Muscle layer of duodenum (tissue), 2 donors: ENCODE measurements around the gene CASS4.

Source experiments
- H3K27ac ChIP-seq: one replicate; pipeline ENCODE4 v1.7.0; 2013; ENCODE audit warnings: mild to moderate bottlenecking, low read length
- H3K27me3 ChIP-seq: one replicate; pipeline ENCODE4 v1.7.0; 2013; ENCODE audit warnings: low read depth, mild to moderate bottlenecking, control low read depth, low read length
- H3K36me3 ChIP-seq, 2 donors: one replicate each; pipeline ENCODE4 v1.7.0; 2013; ENCODE audit warnings: low read length in 2 of 2, control low read depth in 1 of 2, mild to moderate bottlenecking in 1 of 2; ENCODE audit not compliant: insufficient read depth in 2 of 2, control insufficient read depth in 1 of 2
- H3K4me1 ChIP-seq, 2 donors: one replicate each; pipeline ENCODE4 v1.7.0; 2013; ENCODE audit warnings: low read length in 2 of 2, mild to moderate bottlenecking in 2 of 2, control low read depth in 1 of 2, moderate library complexity in 1 of 2; ENCODE audit not compliant: insufficient read depth in 2 of 2, control insufficient read depth in 1 of 2
- H3K4me3 ChIP-seq, 2 donors: one replicate each; pipeline ENCODE4 v1.7.0; 2013; ENCODE audit warnings: low read length in 2 of 2, low read depth in 1 of 2, mild to moderate bottlenecking in 1 of 2
- H3K9me3 ChIP-seq, 2 donors: one replicate each; pipeline ENCODE4 v1.7.0; 2013; ENCODE audit warnings: low read length in 2 of 2, control low read depth in 1 of 2, mild to moderate bottlenecking in 1 of 2; ENCODE audit not compliant: control insufficient read depth in 1 of 2
- donor health status: healthy.

CASS4 gene

GRCh38 chr20:56423886-56424285, 11.8 kb downstream of the CASS4 start:
- Histone ChIP-seq H3K27me3 (no peaks in the 10 kb centered on the region), H3K4me1 (peaks cover 0 to 11% of the 10 kb centered on the region in 2 donors), H3K27ac (no peak overlapping the region), H3K9me3 (no peaks in the 10 kb centered on the region), H3K36me3 (no peaks in the 10 kb centered on the region), H3K4me3 (no peak overlapping the region)

DNA sequence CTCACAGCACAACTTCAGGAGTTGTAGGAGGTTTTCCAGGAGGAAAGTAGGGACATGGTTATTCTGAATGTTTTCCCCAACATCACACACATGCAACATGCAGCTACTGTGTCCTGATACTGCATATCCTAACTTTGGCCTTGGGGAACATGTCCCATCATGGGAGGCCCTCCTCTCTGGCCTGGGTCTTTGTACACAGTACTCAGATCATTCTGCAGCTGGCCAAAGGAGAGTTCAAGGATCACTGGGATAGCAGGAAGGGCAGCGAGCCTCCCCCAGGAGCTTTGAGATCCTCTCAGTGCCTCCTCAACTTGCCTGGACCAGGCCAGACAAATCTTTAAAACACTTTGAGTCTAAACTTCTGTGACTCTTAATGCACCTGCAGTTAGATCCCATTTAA, 12.9 kb downstream of the CASS4 start:
- no peak overlapping the region for H3K27ac ChIP-seq
- no peaks in the 10 kb centered on the region for H3K9me3 ChIP-seq
- H3K27me3 ChIP-seq: no peaks in the 10 kb centered on the region
- H3K4me3 ChIP-seq: no peak overlapping the region
- no peaks in the 10 kb centered on the region for H3K36me3 ChIP-seq
- peaks cover 0 to 11% of the 10 kb centered on the region in 2 donors for H3K4me1 ChIP-seq

- no peaks in the 10 kb centered on the region for H3K27me3 ChIP-seq
- no peak overlapping the region for H3K4me3 ChIP-seq
- H3K9me3 ChIP-seq: no peaks in the 10 kb centered on the region
- peaks cover 0 to 11% of the 10 kb centered on the region in 2 donors for H3K4me1 ChIP-seq
- H3K36me3 ChIP-seq: no peaks in the 10 kb centered on the region
- H3K27ac ChIP-seq: no peak overlapping the region
Measured at GRCh38 chr20:56426026-56426425, 14.0 kb downstream of the CASS4 start.

- Histone ChIP-seq H3K27ac (no peak overlapping the region), H3K4me3 (no peak overlapping the region), H3K4me1 (peaks cover 0 to 11% of the 10 kb centered on the region in 2 donors), H3K27me3 (no peaks in the 10 kb centered on the region), H3K36me3 (no peaks in the 10 kb centered on the region), H3K9me3 (no peaks in the 10 kb centered on the region)
Measured at GRCh38 chr20:56426926-56427325, 14.9 kb downstream of the CASS4 start.

DNA sequence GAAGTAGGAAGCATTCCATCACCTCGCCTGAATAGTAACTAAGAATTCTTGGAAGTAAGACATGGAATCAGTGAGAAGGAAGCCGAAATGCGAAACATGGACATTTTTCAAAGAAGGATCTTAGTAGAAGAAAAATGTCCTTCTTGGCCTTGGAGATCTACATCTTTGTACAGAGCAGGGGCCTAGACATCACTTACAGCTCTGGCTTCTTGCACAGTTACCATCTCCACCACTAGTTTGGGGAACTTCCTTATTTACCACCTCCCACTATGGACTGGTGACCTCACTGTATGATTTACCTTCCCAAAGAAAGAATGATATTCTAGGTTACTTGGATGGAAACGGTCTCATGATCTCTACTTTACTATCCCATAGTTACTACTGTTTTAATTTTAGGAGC, 15.7 kb downstream of the CASS4 start:
- H3K27me3 ChIP-seq: no peaks in the 10 kb centered on the region
- no peaks in the 10 kb centered on the region for H3K9me3 ChIP-seq
- H3K4me1 ChIP-seq: peaks cover 0 to 9% of the 10 kb centered on the region in 2 donors
- no peaks in the 10 kb centered on the region for H3K36me3 ChIP-seq
- no peak overlapping the region for H3K4me3 ChIP-seq
- no peak overlapping the region for H3K27ac ChIP-seq

GRCh38 chr20:56428410-56428809, 16.4 kb downstream of the CASS4 start:
- Histone ChIP-seq H3K27ac (no peak overlapping the region), H3K27me3 (no peaks in the 10 kb centered on the region), H3K9me3 (no peaks in the 10 kb centered on the region), H3K4me1 (peaks cover 0 to 8% of the 10 kb centered on the region in 2 donors), H3K4me3 (no peak overlapping the region), H3K36me3 (no peaks in the 10 kb centered on the region)

GRCh38 chr20:56428881-56429280, 16.8 kb downstream of the CASS4 start:
- Histone ChIP-seq H3K27me3 (no peaks in the 10 kb centered on the region), H3K4me1 (peaks cover 0 to 11% of the 10 kb centered on the region in 2 donors), H3K36me3 (no peaks in the 10 kb centered on the region), H3K27ac (no peak overlapping the region), H3K4me3 (no peak overlapping the region), H3K9me3 (no peaks in the 10 kb centered on the region)

- Histone ChIP-seq H3K4me3 (no peak overlapping the region), H3K36me3 (no peaks in the 10 kb centered on the region), H3K27me3 (no peaks in the 10 kb centered on the region), H3K4me1 (peaks cover 0 to 13% of the 10 kb centered on the region in 2 donors), H3K27ac (no peak overlapping the region), H3K9me3 (no peaks in the 10 kb centered on the region)
Measured at GRCh38 chr20:56429502-56429901, 17.4 kb downstream of the CASS4 start.

DNA sequence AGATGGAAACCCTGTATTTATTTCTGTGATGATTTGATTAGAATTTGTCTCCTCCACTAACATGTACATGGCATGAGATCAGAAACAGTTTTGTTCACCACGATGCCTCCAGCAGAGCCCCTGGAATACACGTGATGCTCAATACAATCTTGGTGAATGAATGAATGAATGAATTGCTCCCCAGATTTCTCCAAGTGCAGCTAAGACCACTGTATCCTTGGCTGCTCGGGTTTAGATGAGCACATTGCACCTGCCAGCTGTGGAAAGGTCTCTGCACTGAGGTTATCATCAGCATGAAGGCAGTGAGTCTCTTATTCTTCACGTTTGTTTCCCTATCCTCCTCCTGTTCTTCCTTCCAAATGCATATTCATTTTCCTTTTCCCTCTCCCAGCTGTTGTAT, 17.9 kb downstream of the CASS4 start:
- Histone ChIP-seq H3K4me3 (no peak overlapping the region), H3K27ac (no peak overlapping the region), H3K4me1 (peaks cover 0 to 13% of the 10 kb centered on the region in 2 donors), H3K27me3 (no peaks in the 10 kb centered on the region), H3K36me3 (no peaks in the 10 kb centered on the region), H3K9me3 (no peaks in the 10 kb centered on the region)

- H3K36me3 ChIP-seq: no peaks in the 10 kb centered on the region
- no peak overlapping the region for H3K4me3 ChIP-seq
- H3K9me3 ChIP-seq: no peaks in the 10 kb centered on the region
- H3K27ac ChIP-seq: no peak overlapping the region
- no peaks in the 10 kb centered on the region for H3K27me3 ChIP-seq
- H3K4me1 ChIP-seq: peaks cover 0 to 13% of the 10 kb centered on the region in 2 donors
Measured at GRCh38 chr20:56430461-56430860, 18.4 kb downstream of the CASS4 start.

DNA sequence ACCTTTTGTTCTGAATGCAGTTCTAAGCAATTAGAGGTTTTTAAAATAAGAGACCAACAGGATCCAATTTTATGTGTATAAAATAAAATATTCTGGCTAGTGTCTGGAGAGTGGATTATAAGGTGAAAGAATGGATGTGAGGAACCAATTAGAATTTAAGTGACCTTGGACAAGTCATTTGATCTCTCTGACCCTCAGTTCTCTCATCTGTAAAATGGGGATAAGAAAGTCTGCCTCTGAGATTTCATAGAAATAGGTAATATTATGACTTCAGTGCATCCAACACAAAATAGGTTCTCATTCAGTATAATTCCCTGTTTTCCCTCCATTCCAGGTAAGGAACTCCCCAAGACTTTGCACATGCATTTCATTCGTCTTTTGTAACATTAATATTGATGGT, 18.9 kb downstream of the CASS4 start:
- Histone ChIP-seq H3K27ac (no peak overlapping the region), H3K4me1 (peaks cover 0 to 13% of the 10 kb centered on the region in 2 donors), H3K36me3 (no peaks in the 10 kb centered on the region), H3K9me3 (no peaks in the 10 kb centered on the region), H3K27me3 (no peaks in the 10 kb centered on the region), H3K4me3 (no peak overlapping the region)

- Histone ChIP-seq H3K4me1 (peaks cover 0 to 13% of the 10 kb centered on the region in 2 donors), H3K4me3 (no peak overlapping the region), H3K27me3 (no peaks in the 10 kb centered on the region), H3K36me3 (no peaks in the 10 kb centered on the region), H3K9me3 (no peaks in the 10 kb centered on the region), H3K27ac (no peak overlapping the region)
Measured at GRCh38 chr20:56431471-56431870, 19.4 kb downstream of the CASS4 start.
